ENCODE results near the gene SLC5A1. TPM values are rescaled to one million over a fixed set of nuclear protein-coding genes. Genes with fewer than 3 reads are reported as not detected.

SLC5A1 gene
- total RNA-seq, 2 experiments from 2014 or later: not detected

Other genes starting within 250 kb of the SLC5A1 start
- gene YWHAH, start 98.7 kb upstream of the SLC5A1 start, total RNA-seq: 100 to 1,000 TPM; 115 to 118 TPM
- not detected for gene C22orf42, start 116.0 kb downstream of the SLC5A1 start, total RNA-seq
- not detected for gene RFPL2, start 161.8 kb downstream of the SLC5A1 start, total RNA-seq
- gene SLC5A4, start 212.1 kb downstream of the SLC5A1 start, total RNA-seq: not detected